Measurements from ENCODE around the gene VTI1A.

DNA sequence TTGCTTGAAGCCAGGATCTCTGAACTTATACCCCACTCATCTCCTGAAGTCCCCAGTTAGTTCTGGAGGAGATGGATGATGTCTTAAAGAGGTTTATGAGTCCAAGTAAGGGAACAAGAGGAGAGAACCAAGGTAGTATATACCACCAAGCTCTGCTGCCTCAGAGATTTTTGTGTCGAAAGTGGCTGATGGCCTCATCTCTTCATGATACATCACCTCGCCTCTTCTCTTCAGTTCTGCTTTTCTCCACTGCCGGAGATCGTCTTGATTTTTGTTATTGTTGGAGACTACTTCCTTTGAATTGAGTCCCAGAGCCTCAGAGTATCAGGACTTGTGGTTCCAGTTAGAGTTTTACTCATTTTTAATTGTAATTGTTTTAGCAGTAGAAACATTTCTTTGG lies 1.9 kb downstream of the VTI1A start:
- TF ChIP-seq, protein P1, sequence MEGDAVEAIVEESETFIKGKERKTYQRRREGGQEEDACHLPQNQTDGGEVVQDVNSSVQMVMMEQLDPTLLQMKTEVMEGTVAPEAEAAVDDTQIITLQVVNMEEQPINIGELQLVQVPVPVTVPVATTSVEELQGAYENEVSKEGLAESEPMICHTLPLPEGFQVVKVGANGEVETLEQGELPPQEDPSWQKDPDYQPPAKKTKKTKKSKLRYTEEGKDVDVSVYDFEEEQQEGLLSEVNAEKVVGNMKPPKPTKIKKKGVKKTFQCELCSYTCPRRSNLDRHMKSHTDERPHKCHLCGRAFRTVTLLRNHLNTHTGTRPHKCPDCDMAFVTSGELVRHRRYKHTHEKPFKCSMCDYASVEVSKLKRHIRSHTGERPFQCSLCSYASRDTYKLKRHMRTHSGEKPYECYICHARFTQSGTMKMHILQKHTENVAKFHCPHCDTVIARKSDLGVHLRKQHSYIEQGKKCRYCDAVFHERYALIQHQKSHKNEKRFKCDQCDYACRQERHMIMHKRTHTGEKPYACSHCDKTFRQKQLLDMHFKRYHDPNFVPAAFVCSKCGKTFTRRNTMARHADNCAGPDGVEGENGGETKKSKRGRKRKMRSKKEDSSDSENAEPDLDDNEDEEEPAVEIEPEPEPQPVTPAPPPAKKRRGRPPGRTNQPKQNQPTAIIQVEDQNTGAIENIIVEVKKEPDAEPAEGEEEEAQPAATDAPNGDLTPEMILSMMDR (IDR thresholded peaks at IDR 0.05; ENCODE audit: insufficient read depth, low read depth, low read length) = no peak
- no peak for TF ChIP-seq EZH2 (IDR thresholded peaks at IDR 0.05; ENCODE audit: insufficient read depth, low read length)

All from astrocyte (in vitro differentiated cells and primary cell).